Measurements from ENCODE around the gene BCAR3. TPM values are rescaled to one million over a fixed set of nuclear protein-coding genes. Genes with fewer than 3 reads are reported as not detected.

Gene BCAR3
- total and polyA plus RNA-seq, 2 experiments from 2014 or later, result 22.6 to 23.7 TPM

- H3K27ac ChIP-seq, result peak overlapping the region; percentile 49
Measured at GRCh38 chr1:93605026-93605568, 76.5 kb downstream of the BCAR3 start.

GRCh38 chr1:93604411-93604810, 77.2 kb downstream of the BCAR3 start:
- TF ChIP-seq EZH2phosphoT487 (IDR thresholded peaks at IDR 0.05; ENCODE audit: low read depth, severe bottlenecking, unreplicated experiment) (no peak), CTCF (IDR thresholded peaks at IDR 0.05; ENCODE audit: poor library complexity) (no peak), EZH2 (IDR thresholded peaks at IDR 0.05; ENCODE audit: borderline replicate concordance) (no peak)
- WGBS (ENCODE audit: low lambda C conversion rate, missing lambda C conversion rate), result 79% methylated on average over 1 of the region's 1 CpG
- no peaks in the 10 kb centered on the region for H4K20me1 ChIP-seq (ENCODE audit: insufficient read depth, poor library complexity, severe bottlenecking)
- H3K4me1 ChIP-seq (ENCODE audit: insufficient read depth), result peaks cover 30% of the 10 kb centered on the region
- no peaks in the 10 kb centered on the region for H3K9me3 ChIP-seq (ENCODE audit: low read depth)
- no peaks in the 10 kb centered on the region for H3K9me2 ChIP-seq (replicated peaks; ENCODE audit: insufficient read depth)
- H3K4me2 ChIP-seq, result no peak overlapping the region
- H3K27ac ChIP-seq, result peak overlapping the region; percentile 49
- peaks cover 88% of the 10 kb centered on the region for H3K79me2 ChIP-seq
- no peaks in the 10 kb centered on the region for H3K27me3 ChIP-seq
- no peaks in the 10 kb centered on the region for H3K36me3 ChIP-seq (replicated peaks; ENCODE audit: insufficient read depth, low read depth)
- DNase-seq (ENCODE audit: low spot score), result no peak
- H2AFZ ChIP-seq, result no peak overlapping the region
- no peak overlapping the region for H3K4me3 ChIP-seq

More at GRCh38 chr1:93605026-93605568, 76.5 kb downstream of the BCAR3 start:
- no peaks in the 10 kb centered on the region for H3K36me3 ChIP-seq (replicated peaks; ENCODE audit: insufficient read depth, low read depth)
- no peak for DNase-seq (ENCODE audit: low spot score)
- H3K4me2 ChIP-seq, result peak overlapping the region; percentile 10
- peaks cover 88% of the 10 kb centered on the region for H3K79me2 ChIP-seq
- no peak overlapping the region for H3K4me3 ChIP-seq
- H3K27me3 ChIP-seq, result no peaks in the 10 kb centered on the region
- H3K9me2 ChIP-seq (replicated peaks; ENCODE audit: insufficient read depth), result no peaks in the 10 kb centered on the region
- TF ChIP-seq EZH2phosphoT487 (IDR thresholded peaks at IDR 0.05; ENCODE audit: low read depth, severe bottlenecking, unreplicated experiment), result no peak
- TF ChIP-seq CTCF (IDR thresholded peaks at IDR 0.05; ENCODE audit: poor library complexity), result no peak
- no peak for TF ChIP-seq EZH2 (IDR thresholded peaks at IDR 0.05; ENCODE audit: borderline replicate concordance)
- peaks cover 27% of the 10 kb centered on the region for H3K4me1 ChIP-seq (ENCODE audit: insufficient read depth)
- H2AFZ ChIP-seq, result no peak overlapping the region
- H4K20me1 ChIP-seq (ENCODE audit: insufficient read depth, poor library complexity, severe bottlenecking), result no peaks in the 10 kb centered on the region
- WGBS (ENCODE audit: low lambda C conversion rate, missing lambda C conversion rate), result 68% methylated on average over 10 of the region's 10 CpGs
- H3K9me3 ChIP-seq (ENCODE audit: low read depth), result no peaks in the 10 kb centered on the region

- TF ChIP-seq EZH2 (IDR thresholded peaks at IDR 0.05; ENCODE audit: borderline replicate concordance) (no peak), CTCF (IDR thresholded peaks at IDR 0.05; ENCODE audit: poor library complexity) (no peak), EZH2phosphoT487 (IDR thresholded peaks at IDR 0.05; ENCODE audit: low read depth, severe bottlenecking, unreplicated experiment) (no peak)
- no peak overlapping the region for H3K27ac ChIP-seq
- no peak overlapping the region for H3K4me3 ChIP-seq
- no peaks in the 10 kb centered on the region for H3K36me3 ChIP-seq (replicated peaks; ENCODE audit: insufficient read depth, low read depth)
- no peaks in the 10 kb centered on the region for H4K20me1 ChIP-seq (ENCODE audit: insufficient read depth, poor library complexity, severe bottlenecking)
- H3K4me2 ChIP-seq, result no peak overlapping the region
- H3K27me3 ChIP-seq, result no peaks in the 10 kb centered on the region
- peaks cover 89% of the 10 kb centered on the region for H3K79me2 ChIP-seq
- H3K9me2 ChIP-seq (replicated peaks; ENCODE audit: insufficient read depth), result no peaks in the 10 kb centered on the region
- H2AFZ ChIP-seq, result no peak overlapping the region
- peaks cover 31% of the 10 kb centered on the region for H3K4me1 ChIP-seq (ENCODE audit: insufficient read depth)
- 31% methylated on average over 4 of the region's 4 CpGs for WGBS (ENCODE audit: low lambda C conversion rate, missing lambda C conversion rate)
- no peak for DNase-seq (ENCODE audit: low spot score)
- H3K9me3 ChIP-seq (ENCODE audit: low read depth), result no peaks in the 10 kb centered on the region
Measured at GRCh38 chr1:93603601-93604000, 78.0 kb downstream of the BCAR3 start.
